SK-N-SH (cell line): ENCODE results near the gene TBX18.

Experiments used
- CTCF ChIP-seq: fragments of 200-600 bp; sonication (generic); IDR thresholded peaks from 2 replicates; pipeline ENCODE4 v1.6.1; 2017; ENCODE audit warnings: antibody characterized with exemption, mild to moderate bottlenecking, moderate library complexity
- GABPA ChIP-seq: IDR thresholded peaks from 2 replicates; pipeline ENCODE4 v1.4.0; 2012; ENCODE audit warnings: low read depth, mild to moderate bottlenecking
- NRF1 ChIP-seq: IDR thresholded peaks from 2 replicates; pipeline ENCODE4 v1.6.1; 2012; ENCODE audit warnings: low read depth, mild to moderate bottlenecking, low read length
- POLR2AphosphoS5 ChIP-seq: IDR thresholded peaks from 2 replicates; pipeline ENCODE4 v1.6.1; 2012; ENCODE audit warnings: low read depth, low read length
- SIN3A ChIP-seq: IDR thresholded peaks from 2 replicates; pipeline ENCODE4 v1.6.1; 2012; ENCODE audit warnings: low read depth, mild to moderate bottlenecking, low read length, moderate library complexity, borderline replicate concordance

DNA sequence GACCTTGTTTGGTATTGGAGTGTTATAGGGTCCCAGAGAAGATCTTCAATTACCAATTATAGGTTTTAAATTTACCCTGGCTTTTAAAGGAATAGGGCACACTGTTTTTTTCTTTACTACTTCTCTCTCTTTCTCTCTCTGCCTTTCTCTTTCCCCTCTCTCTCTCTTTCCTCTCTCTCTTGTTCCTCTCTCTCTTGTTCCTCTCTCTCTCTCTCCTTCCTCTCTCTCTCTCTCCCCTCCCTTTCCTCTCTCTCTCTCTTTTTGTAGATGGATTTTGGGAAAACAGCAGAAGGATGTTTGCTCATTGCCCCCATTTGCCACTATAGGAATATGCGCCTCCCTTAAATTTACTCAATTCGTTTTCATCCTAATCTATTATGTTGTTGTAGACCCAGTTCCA, 45.2 kb downstream of the TBX18 start:
- TF ChIP-seq SIN3A (no peak), CTCF (no peak), GABPA (no peak), NRF1 (no peak), POLR2AphosphoS5 (no peak)
